ENCODE measurements around the gene TMEM132D. TPM values are rescaled to one million over a fixed set of nuclear protein-coding genes. Genes with fewer than 3 reads are reported as not detected.

Gene TMEM132D
- total RNA-seq, 1 donor from 2014 or later = 15.2 TPM

- Mint-ChIP-seq H3K4me3 (ENCODE audit: unreplicated experiment) (no peak overlapping the region), H3K4me1 (ENCODE audit: unreplicated experiment) (no peaks in the 10 kb centered on the region), H3K27me3 (ENCODE audit: unreplicated experiment) (no peaks in the 10 kb centered on the region), H3K36me3 (ENCODE audit: unreplicated experiment) (no peaks in the 10 kb centered on the region), H3K9me3 (ENCODE audit: unreplicated experiment) (peaks cover 13% of the 10 kb centered on the region), H3K27ac (ENCODE audit: unreplicated experiment) (no peak overlapping the region)
- TF ChIP-seq CTCF (IDR thresholded peaks at IDR 0.05) = no peak
- no peak for DNase-seq (ENCODE audit: extremely low spot score, unreplicated experiment)
Measured at GRCh38 chr12:129127771-129128170, 776.1 kb downstream of the TMEM132D start.

- no peak for DNase-seq (ENCODE audit: extremely low spot score, unreplicated experiment)
- H3K4me1 Mint-ChIP-seq (ENCODE audit: unreplicated experiment) = no peaks in the 10 kb centered on the region
Measured at GRCh38 chr12:129127211-129127610, 776.6 kb downstream of the TMEM132D start.

GRCh38 chr12:129119537-129119936 lies 784.3 kb downstream of the TMEM132D start:
- no peak overlapping the region for H3K4me3 Mint-ChIP-seq (ENCODE audit: unreplicated experiment)
- no peak for DNase-seq (ENCODE audit: extremely low spot score, unreplicated experiment)
- H3K4me1 Mint-ChIP-seq (ENCODE audit: unreplicated experiment) = no peaks in the 10 kb centered on the region
- H3K36me3 Mint-ChIP-seq (ENCODE audit: unreplicated experiment) = peaks cover 2% of the 10 kb centered on the region
- H3K27ac Mint-ChIP-seq (ENCODE audit: unreplicated experiment) = no peak overlapping the region
- peaks cover 24% of the 10 kb centered on the region for H3K9me3 Mint-ChIP-seq (ENCODE audit: unreplicated experiment)
- no peaks in the 10 kb centered on the region for H3K27me3 Mint-ChIP-seq (ENCODE audit: unreplicated experiment)
- TF ChIP-seq CTCF (IDR thresholded peaks at IDR 0.05) = no peak

More at GRCh38 chr12:129127211-129127610, 776.6 kb downstream of the TMEM132D start:
- TF ChIP-seq CTCF (IDR thresholded peaks at IDR 0.05) = no peak
- no peaks in the 10 kb centered on the region for H3K27me3 Mint-ChIP-seq (ENCODE audit: unreplicated experiment)
- no peak overlapping the region for H3K4me3 Mint-ChIP-seq (ENCODE audit: unreplicated experiment)
- H3K36me3 Mint-ChIP-seq (ENCODE audit: unreplicated experiment) = no peaks in the 10 kb centered on the region
- peaks cover 13% of the 10 kb centered on the region for H3K9me3 Mint-ChIP-seq (ENCODE audit: unreplicated experiment)
- no peak overlapping the region for H3K27ac Mint-ChIP-seq (ENCODE audit: unreplicated experiment)

GRCh38 chr12:129115558-129115957 lies 788.3 kb downstream of the TMEM132D start:
- Mint-ChIP-seq H3K27ac (ENCODE audit: unreplicated experiment) (no peak overlapping the region), H3K36me3 (ENCODE audit: unreplicated experiment) (peaks cover 2% of the 10 kb centered on the region), H3K27me3 (ENCODE audit: unreplicated experiment) (no peaks in the 10 kb centered on the region), H3K4me3 (ENCODE audit: unreplicated experiment) (no peak overlapping the region), H3K9me3 (ENCODE audit: unreplicated experiment) (peaks cover 24% of the 10 kb centered on the region), H3K4me1 (ENCODE audit: unreplicated experiment) (no peaks in the 10 kb centered on the region)
- TF ChIP-seq CTCF (IDR thresholded peaks at IDR 0.05) = no peak
- DNase-seq (ENCODE audit: extremely low spot score, unreplicated experiment) = no peak

GRCh38 chr12:129110575-129110974 lies 793.2 kb downstream of the TMEM132D start:
- Mint-ChIP-seq H3K4me3 (ENCODE audit: unreplicated experiment) (no peak overlapping the region), H3K9me3 (ENCODE audit: unreplicated experiment) (peaks cover 27% of the 10 kb centered on the region), H3K27me3 (ENCODE audit: unreplicated experiment) (no peaks in the 10 kb centered on the region), H3K36me3 (ENCODE audit: unreplicated experiment) (peaks cover 2% of the 10 kb centered on the region), H3K27ac (ENCODE audit: unreplicated experiment) (no peak overlapping the region), H3K4me1 (ENCODE audit: unreplicated experiment) (no peaks in the 10 kb centered on the region)
- TF ChIP-seq CTCF (IDR thresholded peaks at IDR 0.05) = no peak
- DNase-seq (ENCODE audit: extremely low spot score, unreplicated experiment) = no peak
